Colonic mucosa (tissue), 4 donors: Measurements from ENCODE around the gene RNF186. TPM values are rescaled to one million over a fixed set of nuclear protein-coding genes. Genes with fewer than 3 reads are reported as not detected.
A peak's percentile ranks its signal among the peaks of the same experiment; 100 is the strongest.
"Not testable (repeated sequence)": the region's sequence is repeated elsewhere in the genome, so short reads cannot be mapped to it uniquely, and the experiment has no call there.

ENCODE experiments used
- DNase-seq: peaks from one replicate; pipeline ENCODE4 v3.0.0-alpha.2; 2020
- H3K27ac ChIP-seq: fragments of 200-600 bp; one replicate; pipeline ENCODE4 v1.8.0; 2021
- H3K27me3 ChIP-seq: fragments of 200-600 bp; one replicate; pipeline ENCODE4 v1.8.0; 2021
- H3K36me3 ChIP-seq: fragments of 200-600 bp; one replicate; pipeline ENCODE4 v1.8.0; 2021
- H3K4me1 ChIP-seq: fragments of 200-600 bp; one replicate; pipeline ENCODE4 v1.8.0; 2021; ENCODE audit warnings: mild to moderate bottlenecking
- H3K4me3 ChIP-seq: fragments of 200-600 bp; one replicate; pipeline ENCODE4 v1.8.0; 2021
- H3K9ac ChIP-seq, 2 donors: one replicate each; pipeline ENCODE4 v1.7.0; 2013; ENCODE audit warnings: control low read depth in 2 of 2, low read depth in 2 of 2, low read length in 2 of 2
- H3K9me3 ChIP-seq: fragments of 200-600 bp; one replicate; pipeline ENCODE4 v1.8.0; 2021
- intact Hi-C: fragments of 100-400 bp; cut with DNase I; formaldehyde crosslinking; loops from one replicate; pipeline ENCODE4 v1.14.1; 2022
- total RNA-seq, 2 donors: library from RNA; stranded (reverse); fragmentation: NEBNext Ultra II Directional in 1 of 2; extraction: Animal tissue kit (Norgen Biotek cat#: 25700) in 1 of 2; gene quantifications; one replicate each; pipeline ENCODE4 v1.2.1, GENCODE V29; 2021
- TF ChIP-seq, protein P1 (sequence below): fragments of 200-600 bp; IDR thresholded peaks from one replicate; pipeline ENCODE4 v1.8.0; 2022; ENCODE audit warnings: antibody characterized with exemption, mild to moderate bottlenecking
- donor health status: healthy.
- donor health status: DM: no; HTN: no; CAD: no.
- donor health status: DM: no; HTN: no; CAD: no.

Gene RNF186
- total RNA-seq, 2 donors from 2014 or later = 43.0 to 71.4 TPM

DNA sequence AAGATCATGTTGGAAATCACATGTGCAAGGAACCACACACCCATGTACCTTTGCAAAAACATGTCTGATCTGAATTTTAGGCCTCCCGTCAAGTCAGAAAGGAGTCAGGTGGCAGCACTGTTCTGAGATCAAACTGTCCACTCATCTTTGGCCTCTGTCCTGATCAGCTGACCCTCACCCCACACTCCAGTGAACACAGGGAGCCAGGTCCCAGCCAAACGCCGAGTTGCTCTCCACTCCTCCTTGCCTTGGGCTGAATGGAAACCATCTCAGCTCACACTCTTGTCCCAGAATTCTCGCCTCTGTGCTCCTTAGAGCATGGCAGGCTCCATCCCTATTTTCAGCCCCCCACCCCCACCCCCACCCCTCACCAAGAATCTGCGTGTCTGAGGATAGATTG lies 4.6 kb upstream of the RNF186 start:
- Histone ChIP-seq H3K9me3 (no peaks in the 10 kb centered on the region), H3K27ac (no peak overlapping the region), H3K4me3 (no peak overlapping the region), H3K9ac (no peak overlapping the region), H3K36me3 (no peaks in the 10 kb centered on the region), H3K27me3 (no peaks in the 10 kb centered on the region), H3K4me1 (no peaks in the 10 kb centered on the region)
- TF ChIP-seq, protein P1, sequence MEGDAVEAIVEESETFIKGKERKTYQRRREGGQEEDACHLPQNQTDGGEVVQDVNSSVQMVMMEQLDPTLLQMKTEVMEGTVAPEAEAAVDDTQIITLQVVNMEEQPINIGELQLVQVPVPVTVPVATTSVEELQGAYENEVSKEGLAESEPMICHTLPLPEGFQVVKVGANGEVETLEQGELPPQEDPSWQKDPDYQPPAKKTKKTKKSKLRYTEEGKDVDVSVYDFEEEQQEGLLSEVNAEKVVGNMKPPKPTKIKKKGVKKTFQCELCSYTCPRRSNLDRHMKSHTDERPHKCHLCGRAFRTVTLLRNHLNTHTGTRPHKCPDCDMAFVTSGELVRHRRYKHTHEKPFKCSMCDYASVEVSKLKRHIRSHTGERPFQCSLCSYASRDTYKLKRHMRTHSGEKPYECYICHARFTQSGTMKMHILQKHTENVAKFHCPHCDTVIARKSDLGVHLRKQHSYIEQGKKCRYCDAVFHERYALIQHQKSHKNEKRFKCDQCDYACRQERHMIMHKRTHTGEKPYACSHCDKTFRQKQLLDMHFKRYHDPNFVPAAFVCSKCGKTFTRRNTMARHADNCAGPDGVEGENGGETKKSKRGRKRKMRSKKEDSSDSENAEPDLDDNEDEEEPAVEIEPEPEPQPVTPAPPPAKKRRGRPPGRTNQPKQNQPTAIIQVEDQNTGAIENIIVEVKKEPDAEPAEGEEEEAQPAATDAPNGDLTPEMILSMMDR = no peak
- DNase-seq = no peak
- intact Hi-C loops = loop anchor here (5.0 kb wide), 1 partner anchor 43 kb away; no protein-coding TSS in a partner anchor

DNA sequence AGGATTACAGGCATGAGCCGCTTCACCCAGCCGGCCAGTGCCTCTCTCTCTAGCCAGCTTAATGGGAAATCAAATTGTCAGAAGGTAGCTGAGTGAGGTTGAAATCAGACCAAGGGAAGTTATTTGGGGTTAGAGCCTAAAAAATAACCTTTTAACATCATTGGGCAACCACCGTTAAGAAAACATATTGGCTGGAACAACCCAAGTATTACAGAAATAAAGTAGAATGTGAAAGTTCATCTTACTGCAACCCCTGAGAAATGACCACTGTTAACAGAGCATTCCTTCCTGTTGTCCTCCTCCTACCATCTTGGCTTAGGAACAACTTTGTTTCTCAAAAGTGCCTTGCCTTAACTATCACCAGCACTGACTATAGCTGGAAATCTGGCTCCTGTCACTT lies 3.2 kb upstream of the RNF186 start:
- Histone ChIP-seq H3K4me1 (no peaks in the 10 kb centered on the region), H3K27ac (no peak overlapping the region), H3K9ac (no peak overlapping the region), H3K4me3 (no peak overlapping the region), H3K27me3 (no peaks in the 10 kb centered on the region), H3K9me3 (no peaks in the 10 kb centered on the region), H3K36me3 (no peaks in the 10 kb centered on the region)
- TF ChIP-seq, protein P1 = no peak
- intact Hi-C loops = loop anchor here (5.0 kb wide), 1 partner anchor 44 kb away; no protein-coding TSS in a partner anchor
- DNase-seq = no peak

DNA sequence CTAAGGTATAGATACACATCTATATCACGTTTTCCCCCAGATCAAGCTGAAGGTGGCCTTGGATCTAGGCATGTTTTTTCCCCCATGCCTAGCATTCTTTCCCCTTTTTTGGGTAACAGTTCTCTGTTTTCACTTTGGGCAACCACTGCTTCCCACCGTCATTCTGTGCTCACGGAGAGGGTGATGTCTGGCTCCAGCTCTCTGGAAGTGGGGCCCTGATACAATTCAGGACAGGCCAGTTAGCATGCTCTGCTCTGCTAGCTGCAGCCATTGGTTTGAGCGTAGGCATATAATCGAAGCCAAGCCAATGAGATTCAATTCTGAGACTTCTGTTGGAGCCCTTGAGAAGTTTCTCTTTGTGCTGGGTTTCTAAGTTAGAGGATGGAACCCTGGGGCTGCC lies 2.1 kb upstream of the RNF186 start:
- Histone ChIP-seq H3K36me3 (no peaks in the 10 kb centered on the region), H3K27ac (peak overlapping the region; percentile 87), H3K9ac (no peak overlapping the region), H3K4me1 (no peaks in the 10 kb centered on the region), H3K4me3 (no peak overlapping the region), H3K27me3 (no peaks in the 10 kb centered on the region), H3K9me3 (no peaks in the 10 kb centered on the region)
- DNase-seq = no peak
- TF ChIP-seq, protein P1 = no peak
- intact Hi-C loops = loop anchor here (5.0 kb wide), 1 partner anchor 45 kb away; no protein-coding TSS in a partner anchor

DNA sequence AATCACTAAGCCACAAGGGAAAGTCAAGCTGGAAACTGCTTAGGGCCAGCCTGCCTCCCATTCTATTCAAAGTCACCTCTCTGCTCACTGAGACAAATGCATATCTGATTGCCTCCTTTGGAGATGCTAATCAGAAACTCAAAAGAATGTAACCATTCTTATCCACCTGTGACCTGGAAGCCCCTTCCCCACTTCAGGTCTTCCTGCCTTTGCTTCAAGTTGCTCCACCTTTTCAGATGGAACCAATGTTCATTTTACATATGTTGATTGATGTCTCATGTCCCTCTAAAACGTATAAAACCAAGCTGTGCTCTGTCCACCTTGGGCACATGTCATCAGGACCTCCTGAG lies 1.6 kb upstream of the RNF186 start:
- H3K9me3 ChIP-seq, DNase-seq, H3K4me3 ChIP-seq, H3K36me3 ChIP-seq, H3K4me1 ChIP-seq, H3K27me3 ChIP-seq: not testable (repeated sequence)
- intact Hi-C loops = loop anchor here (5.0 kb wide), 1 partner anchor 46 kb away; no protein-coding TSS in a partner anchor
- H3K9ac ChIP-seq = peak overlapping the region in 1 of 2 donors; percentile 94
- peak overlapping the region; percentile 87 for H3K27ac ChIP-seq

DNA sequence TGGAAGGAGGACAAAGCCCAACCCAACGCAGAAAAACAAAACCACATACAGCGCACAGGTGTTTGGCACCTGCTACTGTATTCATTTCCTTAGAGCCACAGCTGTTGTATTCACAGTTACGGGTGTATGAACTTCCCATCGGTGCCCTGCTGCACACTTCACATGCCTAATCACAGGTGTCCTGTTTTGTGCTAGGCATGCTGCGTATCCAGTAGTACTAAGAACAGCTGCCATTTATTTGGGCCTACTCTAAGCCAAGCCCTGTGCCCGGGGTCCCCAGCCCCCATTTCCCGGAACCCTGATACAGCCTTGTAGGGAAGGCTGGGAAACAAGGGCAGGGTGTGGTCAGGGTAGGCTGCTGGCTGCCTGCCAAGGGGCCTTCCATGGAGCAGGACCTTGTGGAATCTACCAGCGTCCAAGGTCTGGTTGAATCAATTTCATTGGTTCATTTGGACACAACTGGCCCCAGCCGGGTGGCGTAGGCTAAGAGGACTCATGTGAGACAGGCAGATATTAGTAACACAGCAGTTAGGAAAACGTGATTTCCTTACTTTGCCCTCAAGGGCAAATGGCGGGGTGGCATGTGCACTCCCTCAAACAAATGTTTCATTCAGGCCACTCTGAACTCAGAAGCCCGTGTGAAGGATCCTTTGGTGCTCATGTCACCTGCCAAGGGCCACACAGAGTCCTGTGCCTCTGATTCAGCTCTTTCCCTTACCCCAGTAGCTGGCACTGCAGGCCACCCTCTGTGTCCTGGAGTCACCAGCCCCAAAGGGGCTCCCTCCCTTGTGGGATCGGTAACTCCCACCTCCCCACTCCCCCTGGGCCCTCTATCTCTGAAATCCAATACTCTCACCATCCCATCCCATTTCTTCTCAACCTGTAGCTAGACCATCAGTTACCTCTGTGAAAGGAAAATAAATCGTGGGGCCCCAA lies 986 bp upstream of the RNF186 start:
- intact Hi-C loops = loop anchor here (5.0 kb wide), 1 partner anchor 46 kb away; no protein-coding TSS in a partner anchor
- no peaks in the 10 kb centered on the region for H3K9me3 ChIP-seq
- no peaks in the 10 kb centered on the region for H3K27me3 ChIP-seq
- no peaks in the 10 kb centered on the region for H3K4me1 ChIP-seq
- peak overlapping the region in 1 of 2 donors; percentile 94 for H3K9ac ChIP-seq
- peak overlapping the region; percentile 87 for H3K27ac ChIP-seq
- no peaks in the 10 kb centered on the region for H3K36me3 ChIP-seq
- TF ChIP-seq, protein P1 = no peak
- peak; percentile 93 for DNase-seq
- no peak overlapping the region for H3K4me3 ChIP-seq

DNA sequence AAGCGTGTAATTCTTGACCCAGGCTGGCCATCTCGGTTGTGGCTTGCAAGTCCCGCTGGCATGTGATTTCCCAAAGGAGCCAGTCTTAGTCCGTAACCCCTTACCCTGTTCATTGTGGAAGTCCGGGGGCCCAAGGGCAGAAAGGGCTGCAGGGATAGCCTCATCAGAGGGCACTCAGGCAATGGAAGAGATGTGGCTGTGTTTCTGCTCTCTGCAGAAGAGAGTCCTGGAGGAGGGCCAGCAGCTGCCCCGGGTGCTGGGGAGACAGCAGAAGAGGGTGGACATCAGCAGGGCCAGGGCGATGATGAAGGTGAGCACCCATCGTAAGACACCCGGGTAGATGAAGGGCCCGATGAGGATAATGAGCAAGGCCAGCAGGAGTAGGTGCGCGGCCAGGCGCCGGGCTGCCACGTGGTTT lies 830 bp downstream of the RNF186 start:
- DNase-seq = no peak
- H3K36me3 ChIP-seq = no peaks in the 10 kb centered on the region
- H3K4me1 ChIP-seq = no peaks in the 10 kb centered on the region
- peak overlapping the region; percentile 59 for H3K4me3 ChIP-seq
- intact Hi-C loops = no loop called here
- H3K27ac ChIP-seq = peak overlapping the region; percentile 87
- H3K9ac ChIP-seq = peak overlapping the region; percentile 63 to 94
- TF ChIP-seq, protein P1 = no peak
- H3K9me3 ChIP-seq = no peaks in the 10 kb centered on the region
- no peaks in the 10 kb centered on the region for H3K27me3 ChIP-seq
